T-helper 2 cell treated with Interferon-gamma antibody and Interleukin-4, amounts not matched to agents 5 μg/mL and 100 μg/mL, for 36 hours (primary cell): ENCODE measurements around the gene CAMK2D.
A peak's percentile ranks its signal among the peaks of the same experiment; 100 is the strongest.

Experiments used
- DNase-seq: peaks from one replicate; pipeline ENCODE4 v3.0.0; 2021; ENCODE audit warnings: low spot score
- H3K27ac Mint-ChIP-seq: one replicate; pipeline ENCODE4 v1.8.0; 2021; ENCODE audit warnings: mild to moderate bottlenecking, mixed read lengths
- H3K27me3 Mint-ChIP-seq: one replicate; pipeline ENCODE4 v1.8.0; 2021; ENCODE audit warnings: low read depth, mixed read lengths
- H3K36me3 Mint-ChIP-seq: one replicate; pipeline ENCODE4 v1.8.0; 2021; ENCODE audit warnings: low read depth, mixed read lengths
- H3K4me1 Mint-ChIP-seq: one replicate; pipeline ENCODE4 v1.8.0; 2021; ENCODE audit warnings: low read depth, mixed read lengths
- H3K4me3 Mint-ChIP-seq: one replicate; pipeline ENCODE4 v1.8.0; 2022; ENCODE audit warnings: mild to moderate bottlenecking, moderate library complexity, mixed read lengths
- H3K9me3 Mint-ChIP-seq: one replicate; pipeline ENCODE4 v1.8.0; 2021; ENCODE audit warnings: mixed read lengths

The CAMK2D gene

DNA sequence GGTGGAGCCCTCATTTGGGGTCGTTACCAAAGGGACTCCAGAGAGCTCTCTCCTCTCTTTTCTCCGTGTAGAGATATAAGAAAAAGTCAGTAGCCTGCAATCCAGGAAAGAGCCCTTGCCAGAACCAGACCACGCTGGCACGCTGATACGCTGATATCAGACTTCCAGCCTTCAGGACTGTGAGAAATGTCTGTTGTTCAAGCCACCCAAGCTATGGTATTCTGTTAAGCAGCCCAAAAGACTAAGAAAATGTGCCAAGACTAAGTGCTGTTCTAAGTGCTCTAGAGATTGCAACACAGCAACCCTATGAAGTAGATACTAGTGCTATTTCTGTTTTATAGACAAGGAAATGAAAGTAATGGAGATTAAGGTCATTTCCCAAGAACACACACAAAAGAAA is 205.7 kb downstream of the CAMK2D start:
- H3K27me3 Mint-ChIP-seq = no peaks in the 10 kb centered on the region
- no peak overlapping the region for H3K27ac Mint-ChIP-seq

DNA sequence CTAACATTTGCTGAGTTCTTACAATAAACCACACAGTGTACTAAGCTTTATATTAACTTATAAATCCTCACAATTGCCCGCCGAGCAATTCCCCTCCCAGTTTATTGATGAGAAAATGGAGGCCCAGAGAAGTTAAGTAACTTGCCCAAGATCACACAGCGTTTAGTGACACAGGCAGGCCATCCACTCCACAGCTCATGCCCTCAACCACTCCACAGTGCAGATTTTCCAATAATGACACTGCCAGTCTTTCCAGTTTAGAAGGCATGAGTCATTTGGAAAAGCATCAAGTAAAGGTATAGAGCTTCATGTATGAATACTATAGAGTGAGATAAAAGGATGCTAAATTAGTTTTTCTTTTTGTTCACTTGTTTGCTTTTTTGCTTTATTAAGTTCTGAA is 208.5 kb downstream of the CAMK2D start:
- Mint-ChIP-seq H3K27me3 (no peaks in the 10 kb centered on the region), H3K36me3 (peaks cover 26% of the 10 kb centered on the region), H3K27ac (no peak overlapping the region), H3K9me3 (no peaks in the 10 kb centered on the region), H3K4me3 (no peak overlapping the region), H3K4me1 (peaks cover 27% of the 10 kb centered on the region)
- DNase-seq = no peak

More for the DNA sequence above, 205.7 kb downstream of the CAMK2D start:
- Mint-ChIP-seq H3K36me3 (peaks cover 21% of the 10 kb centered on the region), H3K9me3 (no peaks in the 10 kb centered on the region), H3K4me3 (no peak overlapping the region), H3K4me1 (peaks cover 26% of the 10 kb centered on the region)
- DNase-seq = no peak

DNA sequence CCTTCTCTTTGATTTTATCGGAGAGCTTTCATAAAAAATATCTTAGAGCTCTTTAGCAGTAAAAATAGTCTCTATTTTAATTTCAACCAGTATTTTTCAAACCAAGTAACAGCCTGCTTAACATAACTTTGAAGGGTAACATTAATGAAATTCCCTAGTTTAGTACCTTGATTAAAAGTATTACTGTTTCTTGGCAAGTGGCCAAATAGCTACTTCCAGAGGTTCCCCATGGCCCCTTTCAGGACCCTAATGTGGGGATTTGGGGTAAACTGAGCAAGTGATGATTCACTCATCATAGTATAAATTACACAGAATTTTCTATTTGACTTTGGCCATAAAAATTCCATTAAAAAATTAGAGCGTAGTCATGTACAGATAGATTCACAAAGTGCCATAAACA is 211.0 kb downstream of the CAMK2D start:
- no peak overlapping the region for H3K27ac Mint-ChIP-seq
- H3K36me3 Mint-ChIP-seq = peaks cover 17% of the 10 kb centered on the region
- no peaks in the 10 kb centered on the region for H3K27me3 Mint-ChIP-seq
- no peak for DNase-seq
- peaks cover 24% of the 10 kb centered on the region for H3K4me1 Mint-ChIP-seq
- H3K4me3 Mint-ChIP-seq = no peak overlapping the region
- H3K9me3 Mint-ChIP-seq = no peaks in the 10 kb centered on the region

DNA sequence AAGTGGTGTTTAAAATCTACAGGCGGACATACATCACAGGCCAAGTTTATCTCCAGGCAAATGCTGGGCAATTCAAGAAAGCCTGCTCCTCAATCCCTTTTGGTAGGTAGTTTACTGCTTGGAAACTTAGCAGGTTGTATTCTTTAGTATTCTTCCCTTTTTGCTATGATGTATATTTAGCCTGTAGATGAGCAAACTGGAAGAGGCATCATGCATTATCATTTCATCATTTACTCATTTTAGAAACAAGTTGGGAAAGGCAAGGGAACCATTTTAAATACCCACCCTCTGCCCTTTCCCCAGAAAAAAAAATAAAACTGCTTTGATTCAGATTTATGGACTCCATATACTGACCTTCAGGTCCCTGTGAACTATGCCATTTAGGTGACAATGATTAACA is 213.2 kb downstream of the CAMK2D start:
- H3K9me3 Mint-ChIP-seq = no peaks in the 10 kb centered on the region
- no peak for DNase-seq
- H3K27me3 Mint-ChIP-seq = no peaks in the 10 kb centered on the region
- peaks cover 23% of the 10 kb centered on the region for H3K36me3 Mint-ChIP-seq
- peaks cover 30% of the 10 kb centered on the region for H3K4me1 Mint-ChIP-seq
- no peak overlapping the region for H3K4me3 Mint-ChIP-seq
- H3K27ac Mint-ChIP-seq = no peak overlapping the region

DNA sequence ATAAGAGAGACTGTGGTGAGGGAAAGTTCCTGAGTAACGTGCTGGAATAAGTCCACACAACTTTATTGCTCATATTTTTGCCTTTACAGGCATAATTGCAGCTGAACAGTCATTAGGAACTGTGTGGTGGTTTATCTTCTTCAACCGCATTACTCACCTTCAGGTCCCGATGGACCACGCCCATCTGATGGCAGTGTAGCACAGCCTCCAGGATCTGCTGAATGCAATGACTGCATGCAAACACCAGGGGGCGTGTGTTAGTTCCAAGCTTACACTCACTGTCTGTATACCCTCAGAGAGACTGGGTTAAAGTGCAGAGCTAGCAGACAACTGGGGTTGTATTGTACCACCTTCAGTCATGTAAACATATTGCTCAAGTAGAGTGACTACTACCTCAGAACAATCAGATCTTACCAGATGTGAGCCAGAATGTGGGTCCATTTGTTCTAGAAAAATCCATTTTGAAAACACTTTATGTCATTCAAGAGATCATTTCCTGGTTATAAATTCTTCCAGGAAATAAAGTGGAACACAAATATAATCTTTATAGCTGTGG is 214.0 kb downstream of the CAMK2D start:
- peak overlapping the region; percentile 24 for H3K4me3 Mint-ChIP-seq
- no peaks in the 10 kb centered on the region for H3K27me3 Mint-ChIP-seq
- peaks cover 29% of the 10 kb centered on the region for H3K4me1 Mint-ChIP-seq
- no peaks in the 10 kb centered on the region for H3K9me3 Mint-ChIP-seq
- H3K27ac Mint-ChIP-seq = peak overlapping the region; percentile 12
- H3K36me3 Mint-ChIP-seq = peaks cover 22% of the 10 kb centered on the region
- DNase-seq = peak; percentile 93

DNA sequence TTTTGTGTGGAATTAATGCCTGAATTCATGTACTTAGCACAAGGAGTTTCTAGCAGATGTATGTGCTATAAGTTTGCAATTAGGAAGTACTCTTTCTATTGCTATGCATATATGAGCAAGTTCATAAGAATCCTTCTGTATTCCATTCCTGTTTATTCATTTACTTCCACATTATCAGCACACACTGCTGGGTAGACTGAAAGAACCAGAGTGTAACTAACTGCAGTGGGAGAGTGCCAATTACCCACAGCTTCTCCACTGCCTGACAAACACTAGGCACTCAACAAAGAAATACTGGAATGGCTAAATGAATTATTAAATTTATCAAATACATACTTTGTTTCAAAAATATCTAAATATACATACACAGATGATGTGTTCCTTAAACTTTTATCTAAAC is 219.6 kb downstream of the CAMK2D start:
- no peaks in the 10 kb centered on the region for H3K9me3 Mint-ChIP-seq
- peaks cover 31% of the 10 kb centered on the region for H3K4me1 Mint-ChIP-seq
- DNase-seq = no peak
- no peaks in the 10 kb centered on the region for H3K27me3 Mint-ChIP-seq
- peaks cover 17% of the 10 kb centered on the region for H3K36me3 Mint-ChIP-seq
- H3K4me3 Mint-ChIP-seq = no peak overlapping the region
- H3K27ac Mint-ChIP-seq = no peak overlapping the region

DNA sequence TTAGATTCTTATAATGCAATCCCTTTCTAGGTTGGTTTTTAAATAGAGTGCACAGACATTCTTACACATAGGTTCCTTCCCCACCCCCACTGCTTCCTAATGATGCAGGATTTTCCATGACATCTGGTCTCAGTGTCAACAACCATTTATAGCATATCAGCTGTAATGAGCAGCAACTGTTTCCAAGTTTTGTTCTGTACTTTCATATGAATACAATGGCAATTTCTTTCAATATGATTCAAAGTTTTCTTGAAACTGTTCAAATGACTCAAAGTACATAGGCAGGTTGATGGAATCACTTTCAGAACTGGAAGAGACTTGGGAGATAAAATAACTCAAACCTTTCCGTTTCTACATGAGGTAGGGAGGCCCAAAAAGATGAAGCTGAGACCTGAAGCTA is 220.7 kb downstream of the CAMK2D start:
- Mint-ChIP-seq H3K27me3 (no peaks in the 10 kb centered on the region), H3K4me1 (peaks cover 27% of the 10 kb centered on the region), H3K36me3 (peaks cover 21% of the 10 kb centered on the region), H3K9me3 (no peaks in the 10 kb centered on the region), H3K27ac (peak overlapping the region; percentile 14), H3K4me3 (peak overlapping the region; percentile 13)
- peak; percentile 79 for DNase-seq

DNA sequence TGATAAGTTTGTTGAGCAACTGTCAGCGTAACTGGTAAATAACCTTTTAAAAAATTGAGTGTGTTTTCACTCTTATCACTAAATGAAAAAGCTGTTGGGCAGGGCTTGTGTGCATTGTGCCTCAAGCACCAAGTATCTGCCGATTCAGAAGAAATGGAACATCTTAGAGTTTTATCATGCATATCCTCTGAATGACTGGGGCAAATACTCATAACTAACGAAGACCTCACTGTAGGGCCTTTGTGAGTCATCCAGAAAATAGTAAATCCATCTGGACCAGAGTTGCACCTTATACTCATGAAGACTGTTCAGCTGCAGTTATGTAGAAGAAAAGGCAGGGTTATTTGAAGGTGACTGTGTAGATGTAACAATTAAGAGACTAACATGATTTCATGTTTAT is 222.1 kb downstream of the CAMK2D start:
- H3K36me3 Mint-ChIP-seq = peaks cover 24% of the 10 kb centered on the region
- peak overlapping the region; percentile 13 for H3K27ac Mint-ChIP-seq
- H3K27me3 Mint-ChIP-seq = no peaks in the 10 kb centered on the region
- no peaks in the 10 kb centered on the region for H3K9me3 Mint-ChIP-seq
- H3K4me1 Mint-ChIP-seq = peaks cover 25% of the 10 kb centered on the region
- DNase-seq = peak; percentile 60
- peak overlapping the region; percentile 6 for H3K4me3 Mint-ChIP-seq

DNA sequence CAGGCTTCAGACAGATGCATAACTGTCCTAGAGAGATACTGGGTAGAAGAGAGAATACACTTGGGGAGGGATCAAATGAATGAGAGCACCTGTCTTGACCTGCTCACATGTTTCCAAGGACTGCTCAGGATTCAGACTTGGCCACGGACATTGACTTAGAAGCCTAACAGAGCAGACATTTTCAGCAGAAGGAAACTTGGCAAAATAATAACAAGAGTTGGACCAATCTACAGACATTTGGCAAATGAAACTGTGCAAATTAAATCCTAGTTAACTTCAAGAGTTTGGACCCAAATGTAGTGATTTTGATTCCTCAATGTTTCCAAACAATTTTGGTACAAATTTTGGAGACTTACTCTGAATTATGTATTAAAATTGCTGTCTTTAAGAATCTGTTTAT is 223.9 kb downstream of the CAMK2D start:
- DNase-seq = no peak
- Mint-ChIP-seq H3K36me3 (peaks cover 29% of the 10 kb centered on the region), H3K4me3 (no peak overlapping the region), H3K4me1 (peaks cover 21% of the 10 kb centered on the region), H3K9me3 (no peaks in the 10 kb centered on the region), H3K27me3 (no peaks in the 10 kb centered on the region), H3K27ac (no peak overlapping the region)

DNA sequence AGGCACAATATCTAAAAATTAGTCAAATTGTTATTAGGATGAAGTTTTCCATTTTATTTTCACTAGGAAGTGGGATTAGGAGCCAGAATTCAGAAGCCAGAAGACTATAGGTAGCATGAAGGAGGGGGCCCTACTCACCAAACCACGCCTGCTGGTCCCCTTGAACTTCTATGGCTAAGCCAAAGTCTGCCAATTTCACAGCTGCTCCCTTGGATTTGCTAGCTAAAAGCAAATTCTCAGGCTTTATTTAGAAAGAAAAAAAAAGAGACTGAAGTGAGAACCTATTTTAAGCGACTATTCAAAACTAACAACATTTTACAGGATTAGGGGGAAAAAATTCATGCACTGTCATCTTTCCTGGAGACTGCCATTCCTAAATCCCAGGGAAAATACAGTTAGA is 224.3 kb downstream of the CAMK2D start:
- peaks cover 31% of the 10 kb centered on the region for H3K36me3 Mint-ChIP-seq
- no peak for DNase-seq
- H3K9me3 Mint-ChIP-seq = no peaks in the 10 kb centered on the region
- peaks cover 20% of the 10 kb centered on the region for H3K4me1 Mint-ChIP-seq
- H3K4me3 Mint-ChIP-seq = no peak overlapping the region
- H3K27ac Mint-ChIP-seq = no peak overlapping the region
- no peaks in the 10 kb centered on the region for H3K27me3 Mint-ChIP-seq

DNA sequence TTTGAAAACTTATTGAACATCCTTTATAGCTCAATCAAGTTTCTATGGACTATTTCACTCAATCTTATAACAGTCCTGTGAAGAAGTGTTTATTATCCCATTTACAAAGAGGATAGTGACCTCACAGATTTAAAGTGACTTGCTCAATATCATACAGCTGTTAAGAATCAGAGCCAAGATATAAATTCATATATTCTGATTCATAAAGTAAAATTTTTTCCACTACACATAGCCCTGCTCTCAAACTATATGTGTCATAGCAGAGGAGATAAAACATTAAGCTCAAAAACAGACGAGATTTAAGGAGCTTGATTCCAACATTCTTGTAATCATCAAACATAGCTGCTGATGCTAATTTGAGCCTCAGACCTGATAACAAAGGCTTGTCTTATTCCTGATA is 226.8 kb downstream of the CAMK2D start:
- DNase-seq = no peak
- peaks cover 42% of the 10 kb centered on the region for H3K36me3 Mint-ChIP-seq
- no peaks in the 10 kb centered on the region for H3K27me3 Mint-ChIP-seq
- H3K4me1 Mint-ChIP-seq = peaks cover 10% of the 10 kb centered on the region
- no peak overlapping the region for H3K4me3 Mint-ChIP-seq
- H3K27ac Mint-ChIP-seq = no peak overlapping the region
- no peaks in the 10 kb centered on the region for H3K9me3 Mint-ChIP-seq

DNA sequence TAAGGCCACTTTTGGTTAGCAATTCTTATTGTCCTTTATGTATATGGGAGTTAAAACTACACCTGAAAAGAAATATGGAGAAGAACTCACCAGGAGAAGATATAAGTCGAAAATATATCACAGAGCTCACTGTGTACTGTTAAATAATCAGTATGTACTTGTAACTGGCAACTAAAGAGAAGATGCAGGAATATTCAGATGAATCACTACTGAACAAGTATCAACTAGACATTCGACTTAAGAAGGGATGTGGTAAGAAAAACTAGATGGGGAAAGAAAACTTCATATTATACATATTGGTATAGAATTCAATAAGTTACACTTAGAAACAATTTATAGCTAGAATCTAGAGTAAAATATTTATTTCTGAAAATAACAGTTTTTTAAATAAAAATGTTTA is 230.0 kb downstream of the CAMK2D start:
- peaks cover 4% of the 10 kb centered on the region for H3K4me1 Mint-ChIP-seq
- H3K27me3 Mint-ChIP-seq = no peaks in the 10 kb centered on the region
- DNase-seq = no peak
- H3K27ac Mint-ChIP-seq = no peak overlapping the region
- H3K4me3 Mint-ChIP-seq = no peak overlapping the region
- peaks cover 48% of the 10 kb centered on the region for H3K36me3 Mint-ChIP-seq
- no peaks in the 10 kb centered on the region for H3K9me3 Mint-ChIP-seq

DNA sequence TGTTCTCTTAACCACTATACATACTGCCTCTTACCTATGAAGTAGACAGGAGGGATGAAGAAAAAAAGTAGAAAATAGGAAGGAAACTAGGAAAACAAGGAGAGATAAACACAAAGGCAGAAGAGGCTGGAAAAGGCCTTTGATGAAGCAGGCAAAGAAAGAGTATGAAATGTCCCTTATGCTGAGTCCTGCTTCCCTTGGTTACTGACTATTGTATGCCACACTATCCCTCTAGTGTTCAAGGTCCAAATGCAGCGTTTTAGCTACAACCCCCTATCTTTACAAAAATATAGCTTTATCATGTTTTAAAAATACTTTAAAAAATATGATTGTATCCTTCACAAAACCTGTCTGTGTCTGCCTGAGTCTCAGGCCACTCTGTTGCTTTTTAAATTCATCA is 233.1 kb downstream of the CAMK2D start:
- Mint-ChIP-seq H3K9me3 (no peaks in the 10 kb centered on the region), H3K36me3 (peaks cover 50% of the 10 kb centered on the region), H3K4me1 (peaks cover 16% of the 10 kb centered on the region), H3K4me3 (no peak overlapping the region), H3K27ac (no peak overlapping the region), H3K27me3 (no peaks in the 10 kb centered on the region)
- no peak for DNase-seq

DNA sequence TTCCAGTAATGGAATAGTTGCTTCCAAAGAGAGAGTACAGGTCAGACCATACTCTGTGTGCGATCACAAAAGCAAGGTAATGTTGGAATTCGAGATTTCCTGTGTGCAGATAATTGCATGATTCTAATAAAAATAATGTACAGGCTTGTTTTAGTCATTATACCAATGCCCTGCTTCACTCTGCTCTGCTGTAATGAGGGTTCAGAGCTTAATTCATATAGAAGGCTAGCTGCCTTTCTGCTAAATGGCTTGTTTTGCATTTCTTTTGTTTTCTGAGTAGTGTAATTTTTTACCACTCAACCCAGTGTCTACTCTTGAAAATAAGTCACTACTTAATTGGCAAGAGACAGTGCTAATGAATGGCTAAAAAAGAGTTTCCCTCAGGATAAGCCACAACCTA is 236.0 kb downstream of the CAMK2D start:
- Mint-ChIP-seq H3K27me3 (no peaks in the 10 kb centered on the region), H3K4me3 (no peak overlapping the region), H3K9me3 (no peaks in the 10 kb centered on the region), H3K36me3 (peaks cover 52% of the 10 kb centered on the region), H3K27ac (no peak overlapping the region), H3K4me1 (peaks cover 16% of the 10 kb centered on the region)
- DNase-seq = no peak

DNA sequence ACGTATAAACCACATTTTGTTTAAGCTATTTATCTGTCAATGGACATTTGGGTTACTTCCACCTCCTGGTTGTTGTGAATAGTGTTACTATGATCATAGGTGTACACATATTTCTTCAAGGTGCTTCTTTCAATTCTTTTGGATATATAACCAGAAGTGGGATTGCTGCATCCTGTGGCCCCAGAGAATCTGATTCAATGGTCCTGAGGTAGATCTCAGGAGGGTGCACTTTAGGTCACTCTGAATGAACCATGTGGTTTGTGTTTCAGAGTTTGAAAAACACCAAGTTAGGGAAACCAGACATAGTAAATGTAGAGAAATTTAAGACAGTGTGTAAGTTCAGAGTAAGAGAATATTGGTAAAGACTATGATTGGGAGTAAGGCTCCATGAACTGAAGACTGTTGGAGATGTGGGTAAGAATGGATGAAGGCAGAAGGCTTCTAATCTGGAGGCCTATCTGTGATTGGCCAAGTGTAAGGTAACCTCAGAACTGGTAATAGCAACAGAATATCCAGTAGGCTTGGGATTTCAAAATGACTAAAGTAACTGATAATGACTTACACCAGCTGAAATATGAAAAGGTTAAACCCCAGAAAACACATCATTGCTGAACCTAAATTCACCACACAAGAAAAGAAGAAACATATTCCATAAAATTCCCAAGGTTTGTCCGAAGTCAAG is 236.9 kb downstream of the CAMK2D start:
- peak overlapping the region; percentile 20 for H3K4me3 Mint-ChIP-seq
- peaks cover 16% of the 10 kb centered on the region for H3K4me1 Mint-ChIP-seq
- peaks cover 50% of the 10 kb centered on the region for H3K36me3 Mint-ChIP-seq
- no peaks in the 10 kb centered on the region for H3K9me3 Mint-ChIP-seq
- no peak for DNase-seq
- no peaks in the 10 kb centered on the region for H3K27me3 Mint-ChIP-seq
- peak overlapping the region; percentile 51 for H3K27ac Mint-ChIP-seq
